GM18909 (cell line): ENCODE results near the gene KCNG1.

Source experiments
- ATAC-seq: cut with Tn5 transposase; IDR thresholded peaks from one replicate; pipeline ENCODE4 v1.9.1; 2021; ENCODE audit warnings: mild to moderate bottlenecking; ENCODE audit not compliant: unreplicated experiment, poor library complexity

KCNG1 gene

DNA sequence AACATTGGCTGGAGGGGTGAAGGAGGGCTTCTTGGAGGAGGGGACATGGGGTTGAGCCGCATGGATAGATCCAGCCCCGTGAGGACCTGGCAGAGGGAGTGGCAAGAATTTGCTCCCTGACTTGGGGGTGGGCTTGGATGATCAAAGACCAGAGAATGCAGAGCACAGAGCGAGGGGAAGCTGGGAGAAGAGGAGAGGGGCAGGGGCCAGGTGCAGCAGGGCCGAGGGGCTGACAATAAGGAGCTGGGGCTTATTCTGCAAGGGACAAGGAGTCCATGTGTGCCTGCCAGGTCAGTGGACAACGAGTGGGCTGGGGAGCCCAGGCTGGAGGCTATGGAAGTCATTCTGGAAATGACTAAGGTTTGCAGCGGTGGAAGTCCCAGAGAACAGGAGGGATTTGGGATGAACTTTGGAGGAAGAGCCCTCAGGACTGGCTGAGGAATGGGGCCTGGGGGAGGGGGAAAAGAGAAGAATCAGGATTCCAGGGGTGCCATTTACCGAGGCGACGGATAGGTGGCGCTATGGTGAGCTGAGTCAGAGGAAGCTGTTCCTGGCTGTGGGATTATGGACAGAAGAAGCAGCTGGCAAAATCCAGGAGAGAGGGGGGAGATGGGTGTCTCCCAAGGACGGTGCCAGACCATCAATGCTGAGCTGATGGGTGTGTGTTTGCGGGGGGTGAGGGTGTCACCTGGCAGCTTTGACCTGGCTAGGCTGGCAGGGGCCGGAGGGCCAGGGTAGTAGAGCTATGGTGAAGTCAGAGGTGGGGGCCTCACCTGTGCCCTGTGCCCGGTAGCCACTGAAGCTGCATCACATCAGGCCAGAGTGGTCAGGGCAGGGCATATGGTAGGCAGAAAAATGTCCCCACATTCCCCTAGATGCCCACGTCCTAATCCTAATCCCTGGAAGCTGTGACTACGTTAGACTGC, 7.8 kb downstream of the KCNG1 start:
- ATAC-seq: no peak

DNA sequence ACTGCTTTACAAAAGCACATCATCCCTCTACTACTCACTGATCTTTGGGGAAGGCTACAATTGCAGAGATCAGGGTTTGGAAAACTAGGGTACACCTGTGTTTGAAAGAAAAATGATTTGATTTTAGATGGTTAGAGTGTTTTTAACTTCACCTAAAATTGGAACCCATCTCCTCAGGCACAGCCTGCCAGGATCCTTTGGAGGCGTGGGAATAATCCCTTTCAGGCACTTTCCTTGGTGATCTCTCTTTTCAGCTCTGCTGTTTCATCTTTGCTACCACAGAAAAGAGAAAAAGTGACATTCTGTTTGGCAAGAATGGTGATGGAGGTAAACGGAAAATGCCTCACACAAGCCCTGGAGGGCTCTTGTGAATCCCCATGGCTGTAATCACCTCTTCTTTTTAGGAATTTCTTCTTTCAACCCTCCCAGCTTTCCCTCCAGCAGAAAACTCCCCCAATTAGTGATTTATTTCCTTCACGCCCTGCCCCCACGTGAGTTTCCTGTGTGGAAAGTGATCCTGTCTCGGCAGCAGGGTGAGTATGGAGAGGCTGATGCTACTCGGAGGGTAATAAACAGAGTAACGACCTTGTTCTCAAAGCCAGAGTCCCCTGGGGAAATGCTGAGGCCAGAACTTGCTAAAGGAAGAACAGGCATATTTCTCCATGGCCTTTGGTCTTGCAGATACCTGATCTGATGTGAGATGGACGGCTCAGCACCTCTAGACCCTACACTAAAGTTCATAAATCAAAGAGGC, 9.2 kb downstream of the KCNG1 start:
- ATAC-seq: no peak

DNA sequence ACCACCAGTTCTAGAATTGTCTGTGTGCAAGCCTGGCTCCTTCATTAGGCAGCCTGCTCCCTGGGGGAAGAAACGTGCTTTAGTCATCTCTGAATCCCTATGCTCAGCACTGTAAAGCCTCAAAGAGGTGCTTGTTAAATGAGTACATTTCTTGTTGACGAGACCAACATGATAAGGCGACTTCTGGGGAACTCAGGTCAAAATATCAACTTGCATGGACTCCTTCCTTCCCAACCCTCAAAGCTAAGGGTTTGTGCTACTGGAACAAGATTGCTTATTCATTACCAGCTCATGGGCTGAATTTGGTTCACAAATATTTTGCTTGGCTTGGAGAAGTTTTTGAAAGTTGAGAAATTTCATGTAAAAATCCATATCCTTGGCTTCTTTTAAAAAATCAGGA, 10.6 kb downstream of the KCNG1 start:
- no peak for ATAC-seq

DNA sequence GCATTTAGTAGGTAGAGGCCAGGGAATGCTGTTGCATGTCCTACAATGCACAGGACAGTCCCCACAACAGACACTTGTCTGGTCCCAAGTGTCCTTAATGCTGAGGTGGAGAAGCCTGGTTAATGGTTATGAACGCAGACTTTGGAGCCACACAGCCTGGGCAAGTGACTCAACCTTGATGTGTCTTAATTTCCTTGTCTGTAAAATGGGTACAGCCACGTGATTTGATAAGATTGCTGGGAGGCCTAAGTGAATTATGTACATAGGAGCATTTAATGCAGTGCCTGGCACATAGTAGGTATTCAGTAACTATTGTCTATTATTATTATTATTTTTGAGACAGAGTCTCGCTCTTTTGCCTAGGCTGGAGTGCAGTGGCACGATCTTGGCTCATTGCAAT, 11.4 kb downstream of the KCNG1 start:
- ATAC-seq: no peak

DNA sequence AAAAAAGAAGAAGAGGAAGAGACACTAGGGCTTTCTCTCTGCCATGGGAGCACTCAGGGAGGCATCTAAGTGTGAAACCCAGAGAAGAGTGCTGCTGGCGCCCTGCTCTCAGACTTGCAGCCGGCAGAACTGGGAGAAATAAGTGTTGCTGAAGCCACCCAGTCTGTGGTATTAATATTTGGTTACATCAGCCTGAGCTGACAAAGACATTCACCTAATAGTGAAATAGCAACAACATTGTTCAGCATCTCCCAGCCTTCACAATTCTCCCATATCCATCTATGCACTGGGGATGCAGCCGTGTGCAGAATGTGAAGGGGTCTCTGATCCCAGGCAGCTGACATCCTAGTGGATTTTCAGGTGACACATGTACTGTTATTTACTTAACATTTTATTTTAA, 12.0 kb downstream of the KCNG1 start:
- no peak for ATAC-seq

DNA sequence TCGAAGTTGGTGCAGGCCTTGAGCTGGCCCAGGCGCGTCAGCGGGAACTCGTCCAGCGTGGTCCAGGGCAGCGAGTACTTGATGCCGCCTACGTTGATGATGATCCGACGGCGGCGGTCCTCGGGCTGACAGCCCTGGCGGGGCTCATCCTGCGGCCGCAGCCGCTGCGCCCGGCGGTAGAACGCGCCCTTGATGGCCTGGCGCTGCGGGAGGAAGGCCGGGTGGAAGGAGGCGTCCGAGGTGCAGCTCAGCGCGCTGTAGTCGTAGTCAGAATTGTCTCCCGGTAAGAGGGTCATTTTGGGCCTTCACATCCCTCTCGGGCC, 12.9 kb downstream of the KCNG1 start:
- ATAC-seq: no peak

DNA sequence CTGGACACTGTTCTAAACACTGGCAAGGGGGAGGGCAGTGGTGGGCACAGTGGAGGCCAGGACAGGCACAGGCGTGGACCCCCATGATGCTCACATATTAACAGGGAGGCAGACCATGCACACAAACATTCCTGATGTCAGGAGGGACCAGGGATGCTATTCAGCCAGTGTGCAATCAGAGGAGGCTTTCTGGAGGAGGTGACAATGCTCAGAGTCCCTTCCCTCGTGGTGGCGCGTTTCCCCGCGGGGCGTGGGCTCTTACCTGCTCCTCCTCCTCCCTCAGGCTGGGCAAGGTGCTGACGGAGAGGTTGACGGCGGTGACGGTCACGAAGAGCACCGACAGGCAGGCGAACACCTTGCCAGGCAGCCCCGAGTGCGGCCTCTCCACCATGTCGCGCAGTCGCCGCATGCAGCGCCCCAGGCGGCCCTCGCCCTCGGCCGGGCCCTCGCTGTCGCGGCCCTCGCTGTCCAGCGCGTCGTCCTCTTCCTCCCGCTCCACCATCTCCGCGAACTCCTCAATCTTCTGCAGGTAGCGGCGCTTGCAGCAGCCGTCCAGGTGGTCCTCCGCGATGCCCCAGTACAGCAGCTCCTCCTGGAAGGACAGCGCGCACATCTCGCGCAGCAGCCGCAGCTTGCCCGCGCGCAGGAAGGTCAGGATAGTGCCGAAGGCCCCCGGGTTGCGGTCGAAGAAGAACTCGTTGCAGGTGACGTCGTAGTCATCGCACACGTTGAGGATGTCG, 13.4 kb downstream of the KCNG1 start:
- ATAC-seq: no peak

DNA sequence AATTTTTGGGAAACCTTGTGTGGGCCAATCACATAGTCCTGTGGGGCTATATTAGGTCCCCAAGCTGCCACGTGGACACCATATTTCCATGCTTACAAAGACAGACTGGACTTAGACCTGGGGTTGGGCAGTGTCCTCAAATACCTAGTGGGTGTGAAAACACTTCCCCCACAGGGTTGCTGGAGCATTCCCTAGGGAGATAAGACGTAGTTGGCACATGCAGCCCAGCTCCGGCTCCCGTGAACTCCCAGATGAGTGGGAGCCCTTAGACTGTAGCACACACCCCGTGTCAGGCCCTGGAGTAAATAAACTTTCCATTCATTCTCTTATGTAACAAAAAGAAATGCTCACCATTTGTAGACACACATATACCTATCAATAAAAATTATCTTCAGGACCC, 14.2 kb downstream of the KCNG1 start:
- ATAC-seq: no peak

DNA sequence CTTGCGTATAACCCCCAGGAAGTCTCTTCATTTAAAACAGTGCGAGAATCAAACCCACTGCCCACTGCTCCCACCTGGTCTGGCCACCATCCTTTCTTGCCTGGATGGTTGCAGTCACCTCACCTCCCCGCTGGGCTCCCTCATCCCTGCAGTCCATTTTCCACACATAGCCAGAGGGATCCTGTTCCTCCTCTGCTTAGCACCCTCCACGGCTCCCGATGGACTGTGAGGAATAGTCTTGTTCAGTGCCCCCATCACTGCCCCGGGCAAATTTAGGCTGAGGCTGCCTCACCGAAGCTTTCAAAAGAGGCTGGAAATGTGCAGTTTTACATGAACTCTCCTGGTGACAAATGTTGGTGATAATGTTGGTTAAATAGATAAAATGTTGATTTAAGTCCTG, 17.7 kb downstream of the KCNG1 start:
- no peak for ATAC-seq

DNA sequence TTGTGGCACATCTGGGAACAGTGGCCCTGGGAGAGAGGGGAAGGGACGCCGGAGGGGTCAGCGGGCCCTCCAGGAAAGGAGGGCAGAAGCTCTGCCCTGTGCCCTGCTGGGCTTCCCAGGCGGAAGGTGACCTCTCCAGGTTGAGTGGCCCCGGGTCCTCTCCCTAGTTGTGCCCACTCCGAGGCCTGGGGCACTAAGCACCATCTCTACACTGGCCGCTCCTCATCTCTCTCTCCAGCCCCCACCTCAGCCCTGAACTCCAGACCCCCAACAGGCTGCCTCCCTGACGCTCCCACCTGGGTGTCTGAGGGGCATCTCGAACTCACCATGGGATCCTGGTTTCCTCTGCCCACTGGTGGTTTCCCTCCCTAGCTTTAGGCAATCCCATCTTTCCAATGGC, 18.1 kb downstream of the KCNG1 start:
- ATAC-seq: no peak

DNA sequence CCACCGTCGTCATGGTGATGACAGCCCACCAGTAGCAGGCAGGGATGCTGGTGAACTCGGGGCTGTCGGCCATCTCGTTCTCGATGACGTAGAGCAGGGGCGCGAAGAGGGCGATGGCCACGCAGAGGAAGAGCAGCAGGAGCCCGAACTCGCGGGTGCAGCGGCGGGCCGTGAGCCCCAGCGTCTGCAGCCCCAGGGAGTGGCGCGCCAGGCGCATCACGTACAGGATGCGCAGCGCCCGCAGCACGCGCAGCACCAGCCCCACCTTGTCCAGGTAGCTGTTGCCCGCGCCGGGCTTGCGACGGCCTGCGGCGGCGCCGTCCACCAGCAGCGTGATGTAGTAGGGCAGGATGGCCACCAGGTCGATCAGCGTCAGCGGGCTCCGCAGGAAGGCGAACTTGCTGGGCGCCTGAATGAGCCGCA, 18.6 kb downstream of the KCNG1 start:
- no peak for ATAC-seq

DNA sequence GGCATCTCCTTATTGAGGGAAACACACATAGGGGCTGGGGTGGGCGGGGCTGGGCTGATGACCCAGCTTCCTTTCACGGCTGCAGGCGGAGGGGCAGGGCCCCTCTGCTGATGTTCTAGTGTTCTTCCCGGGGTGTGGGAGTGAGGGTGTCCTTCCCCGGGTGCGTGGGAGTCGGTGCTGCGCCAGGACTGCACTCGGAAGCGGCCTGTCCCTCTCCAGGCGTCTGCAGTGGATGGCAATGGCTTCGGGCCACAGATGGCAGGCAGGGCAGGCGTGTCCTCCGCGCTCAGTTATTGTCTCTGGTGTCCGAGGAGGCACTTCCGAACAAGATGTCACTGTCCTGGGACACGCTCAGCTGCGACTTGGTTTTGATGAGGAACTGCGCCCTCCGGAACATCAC, 19.2 kb downstream of the KCNG1 start:
- ATAC-seq: no peak

DNA sequence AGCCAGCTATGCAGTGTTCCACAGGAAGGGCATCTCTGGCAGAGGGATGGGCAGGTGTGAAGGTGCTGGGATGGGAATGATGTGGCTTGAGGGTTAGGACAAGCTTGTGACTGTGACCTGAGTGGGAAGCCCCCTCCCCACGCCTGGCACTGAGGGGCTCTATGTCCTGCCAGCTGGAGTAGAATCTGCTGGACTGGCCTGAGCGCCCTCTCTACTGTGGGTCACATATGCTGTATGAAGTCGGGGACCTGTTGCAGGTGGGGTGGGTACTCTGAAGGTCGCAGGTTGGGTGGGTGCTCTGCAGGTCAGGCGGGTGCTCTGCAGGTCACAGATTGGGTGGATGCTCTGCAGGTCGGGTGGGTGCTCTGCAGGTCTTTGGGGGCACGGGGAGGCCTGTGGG, 20.3 kb downstream of the KCNG1 start:
- no peak for ATAC-seq

DNA sequence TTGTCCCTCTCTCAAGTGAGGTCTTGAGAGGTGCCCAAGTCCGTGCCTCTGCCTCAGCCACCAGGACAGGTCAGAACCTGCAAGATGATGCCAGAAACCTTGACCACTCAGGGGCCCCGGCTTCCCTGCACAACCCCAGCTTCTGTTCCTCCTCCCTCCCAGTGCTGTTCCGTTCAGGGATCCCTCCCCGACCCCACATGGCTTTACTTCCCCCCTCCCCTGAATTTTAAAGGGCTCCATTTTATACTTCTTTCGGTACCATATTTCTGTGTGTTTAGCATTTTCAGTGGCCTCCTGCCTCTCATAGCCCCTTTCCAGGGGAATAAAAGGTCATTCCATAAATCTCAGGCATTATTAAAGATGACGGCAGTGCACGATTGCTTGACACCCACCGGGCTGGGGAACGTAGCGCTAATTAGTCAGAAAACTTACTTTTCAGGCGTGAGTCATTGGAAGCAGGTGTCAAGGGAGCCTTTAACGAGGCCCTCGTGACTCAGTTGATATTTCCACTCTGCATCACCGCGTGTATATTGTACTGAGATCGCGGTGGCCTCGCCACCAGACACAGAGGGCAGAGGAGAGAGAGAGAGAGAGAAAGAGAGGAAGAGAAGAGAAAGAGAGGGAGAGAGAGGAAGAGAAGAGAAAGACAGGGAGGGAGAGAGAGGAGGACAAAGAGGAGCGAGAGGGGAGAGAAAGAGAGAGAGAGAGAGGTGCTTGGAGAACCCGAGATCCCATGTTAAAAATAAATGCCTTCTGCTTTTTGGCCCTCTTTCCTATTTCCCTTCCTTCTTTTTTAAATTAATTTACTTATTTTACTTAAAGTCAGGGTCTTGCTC, 21.3 kb downstream of the KCNG1 start:
- ATAC-seq: no peak

DNA sequence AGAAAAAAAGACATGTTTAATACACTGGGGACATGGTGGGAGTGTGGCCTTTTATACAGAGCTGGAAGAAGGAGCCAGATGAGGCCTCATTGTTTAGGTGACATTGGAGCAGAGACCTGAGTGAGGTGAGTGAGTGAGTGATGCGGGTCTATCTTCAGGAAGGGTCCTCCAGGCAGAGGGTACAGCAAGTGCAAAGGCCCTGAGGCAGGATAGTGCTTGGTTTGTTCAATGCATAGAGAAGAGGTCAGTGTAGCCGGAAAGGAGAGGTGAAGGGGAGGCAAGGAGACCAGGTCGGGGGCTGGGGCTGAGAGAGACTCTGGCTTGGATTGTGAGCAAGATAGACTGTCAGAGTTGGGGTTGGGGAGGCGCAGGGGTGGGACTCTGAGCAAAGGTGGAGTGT, 23.6 kb downstream of the KCNG1 start:
- no peak for ATAC-seq

DNA sequence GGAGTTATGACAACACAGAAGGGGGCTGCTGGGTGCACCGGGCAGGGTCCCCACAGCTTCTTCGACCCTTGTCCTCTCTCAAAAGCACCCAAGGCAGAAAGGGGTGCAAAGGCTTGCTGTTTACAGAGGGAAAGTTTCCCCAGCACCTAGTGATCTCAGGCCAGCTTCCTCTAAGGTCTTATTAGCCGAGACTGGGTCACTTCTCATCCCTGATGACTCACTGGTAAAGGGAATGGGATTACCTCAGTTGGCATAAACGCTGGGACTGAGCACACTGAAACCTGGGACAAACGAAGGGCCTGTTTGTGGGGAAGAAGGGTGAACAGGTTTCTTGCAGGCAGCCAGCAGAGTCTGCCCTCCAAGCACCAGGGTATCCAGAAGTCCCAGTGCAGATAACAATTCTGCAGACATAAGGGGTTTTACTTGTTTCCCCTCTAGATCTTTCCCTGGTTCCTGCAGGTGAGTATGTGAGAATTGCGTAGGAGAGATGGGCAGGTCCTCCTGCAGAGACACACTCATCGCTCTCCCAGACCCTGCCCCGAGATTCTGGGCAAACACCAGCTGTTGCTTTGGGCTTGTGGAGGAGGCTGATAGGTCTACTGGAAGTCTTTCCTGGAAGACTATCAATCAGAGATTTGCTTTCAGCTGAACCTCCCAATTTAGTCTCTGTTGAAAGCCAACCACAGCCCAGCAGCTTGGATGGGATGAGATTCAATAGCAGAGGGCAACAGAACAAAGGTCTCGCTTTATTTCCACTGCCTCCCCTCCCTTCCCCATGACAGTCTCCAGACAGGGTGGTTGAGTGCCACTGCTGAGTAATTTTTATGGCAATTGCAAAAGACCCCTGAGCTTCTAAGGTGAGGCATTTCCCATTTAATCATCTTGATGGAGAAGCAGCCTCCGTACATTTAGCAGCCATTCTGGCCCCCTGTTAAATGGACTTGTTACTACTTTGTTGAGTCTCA, 25.7 kb downstream of the KCNG1 start:
- ATAC-seq: no peak

DNA sequence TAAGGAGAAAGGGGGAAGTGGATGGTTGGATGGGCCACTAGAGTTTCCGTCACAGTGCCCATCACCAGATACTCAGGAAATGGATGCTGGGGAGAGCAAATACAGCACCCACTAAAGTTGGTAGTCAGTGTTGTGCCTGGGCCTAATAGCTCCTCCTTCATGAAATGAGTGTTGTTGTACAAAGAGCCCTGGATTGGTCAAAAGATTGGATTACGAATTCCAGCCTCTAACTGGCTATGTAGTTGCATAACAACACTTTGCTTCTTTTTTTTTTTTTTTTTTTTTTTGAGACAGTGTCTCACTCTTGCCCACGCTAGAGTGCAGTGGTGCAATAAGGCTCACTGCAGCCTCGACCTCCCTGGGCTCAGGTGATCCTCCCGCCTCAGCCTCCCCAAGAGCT, 27.4 kb downstream of the KCNG1 start:
- ATAC-seq: no peak

DNA sequence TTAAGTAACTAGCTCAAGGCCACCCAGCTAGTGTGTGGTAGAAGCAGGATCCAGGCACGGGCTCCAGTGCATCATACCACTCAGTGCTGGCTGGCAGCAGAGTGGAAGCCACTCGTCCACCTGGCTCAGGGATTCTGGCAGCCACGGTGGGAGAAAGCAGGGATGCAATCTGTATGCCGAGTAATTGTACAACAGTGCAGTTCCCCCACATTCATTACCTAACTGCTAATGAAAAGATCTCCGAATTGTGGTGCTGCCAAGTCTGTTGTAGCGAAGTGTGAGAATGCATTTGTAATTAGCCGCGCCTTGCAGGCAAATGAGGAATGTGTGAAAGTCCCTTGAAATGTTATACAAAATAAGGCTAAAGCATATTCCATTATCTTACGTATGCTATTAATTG, 29.0 kb downstream of the KCNG1 start:
- no peak for ATAC-seq
